GM03348 (cell line): ENCODE results near the gene OR7C2.
"Not testable (repeated sequence)": the region's sequence is repeated elsewhere in the genome, so short reads cannot be mapped to it uniquely, and the experiment has no call there.

Source experiments
- DNase-seq: peaks from one replicate; pipeline ENCODE4 v3.0.0; 2012; ENCODE audit warnings: low spot score

The OR7C2 gene

GRCh38 chr19:14941189-14941588 is at the start of gene OR7C2:
TSS of gene OR7C2 (plus strand) at chr19:14941489. CDS start at chr19:14941489, 0 bp downstream.
- no peak for DNase-seq

- DNase-seq, result no peak
These were observed 39.5 kb upstream of the OR7C2 start for GRCh38 chr19:14901675-14902260.

- DNase-seq, result no peak
These were observed 34.6 kb upstream of the OR7C2 start for GRCh38 chr19:14906711-14907110.

DNA sequence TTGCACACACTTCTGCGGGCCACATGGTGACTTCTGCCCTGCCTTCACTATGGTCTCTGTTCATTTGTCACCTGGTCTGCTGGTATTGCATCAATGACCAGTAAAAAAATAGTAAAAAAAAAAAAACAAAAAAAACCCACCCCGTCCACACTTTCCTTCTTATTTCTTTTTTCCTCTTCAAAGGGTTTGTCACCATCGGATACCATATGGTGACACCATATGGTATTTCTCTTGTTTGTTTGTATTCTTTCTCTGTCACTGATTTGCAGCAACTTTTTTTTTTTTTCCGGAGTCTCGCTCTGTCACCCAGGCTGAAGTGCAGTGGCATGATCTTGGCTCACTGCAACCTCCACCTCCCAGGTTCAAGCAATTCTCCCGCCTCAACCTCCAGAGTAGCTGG is 26.2 kb upstream of the OR7C2 start:
- DNase-seq, result no peak

DNA sequence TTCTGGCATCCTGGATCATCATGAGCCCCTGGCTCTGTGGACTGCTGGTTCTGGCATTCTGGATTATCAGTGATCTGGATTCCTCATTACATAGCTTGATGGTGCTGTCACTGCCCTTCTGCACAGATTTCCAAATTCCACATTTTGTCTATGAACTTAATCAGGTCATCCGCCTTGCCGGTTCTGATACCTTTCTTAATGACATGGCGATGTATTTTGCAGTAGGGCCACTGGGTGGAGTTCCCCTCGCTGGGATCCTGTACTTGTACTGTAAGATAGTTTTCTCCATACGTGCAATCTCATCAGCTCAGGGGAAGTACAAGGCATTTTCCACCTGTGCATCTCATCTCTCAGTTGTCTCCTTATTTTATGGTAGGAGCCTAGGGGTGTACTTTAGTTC is 24.4 kb upstream of the OR7C2 start:
- no peak for DNase-seq

DNA sequence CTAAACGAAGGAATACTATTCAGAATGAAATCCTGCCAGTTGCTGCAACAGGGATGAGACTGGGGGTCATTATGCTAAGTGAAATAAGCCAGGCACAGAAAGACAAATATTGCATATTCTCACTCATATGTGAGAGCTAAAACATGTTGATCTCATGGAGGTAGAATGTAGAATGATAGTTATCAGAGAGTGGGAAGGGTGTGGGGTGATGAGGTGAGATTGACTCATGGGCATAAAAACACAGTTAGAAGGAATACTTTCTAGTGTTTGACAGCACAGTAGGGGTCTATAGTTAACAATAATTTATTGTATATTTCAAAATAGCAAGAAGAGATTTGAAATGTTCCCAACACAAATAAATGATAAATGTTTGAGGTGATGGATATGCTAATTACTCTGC is 7.8 kb upstream of the OR7C2 start:
- no peak for DNase-seq

GRCh38 chr19:14940266-14940665 is 1.0 kb upstream of the OR7C2 start:
- DNase-seq, result no peak

DNA sequence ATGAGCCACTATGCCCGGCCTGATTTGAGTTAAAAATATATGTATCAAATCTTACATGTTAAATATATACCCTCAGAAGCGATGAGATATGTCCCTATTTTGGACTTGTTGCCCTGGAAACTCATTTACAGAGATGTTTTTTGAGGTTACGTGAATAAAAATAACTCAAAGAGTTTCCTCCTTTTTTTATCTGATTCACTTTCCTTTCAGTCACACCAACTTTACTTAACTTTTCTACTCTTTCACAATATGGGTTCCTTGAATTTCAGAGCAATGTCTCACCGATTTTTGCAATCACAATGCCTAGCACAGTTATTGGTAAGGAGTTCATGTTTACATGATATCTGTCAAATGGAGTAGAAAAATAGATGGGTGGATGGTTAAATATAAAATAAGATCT is 2.3 kb downstream of the OR7C2 start:
- DNase-seq, result peak; percentile 15

GRCh38 chr19:14944456-14944855 is 3.2 kb downstream of the OR7C2 start:
- DNase-seq, result no peak

DNA sequence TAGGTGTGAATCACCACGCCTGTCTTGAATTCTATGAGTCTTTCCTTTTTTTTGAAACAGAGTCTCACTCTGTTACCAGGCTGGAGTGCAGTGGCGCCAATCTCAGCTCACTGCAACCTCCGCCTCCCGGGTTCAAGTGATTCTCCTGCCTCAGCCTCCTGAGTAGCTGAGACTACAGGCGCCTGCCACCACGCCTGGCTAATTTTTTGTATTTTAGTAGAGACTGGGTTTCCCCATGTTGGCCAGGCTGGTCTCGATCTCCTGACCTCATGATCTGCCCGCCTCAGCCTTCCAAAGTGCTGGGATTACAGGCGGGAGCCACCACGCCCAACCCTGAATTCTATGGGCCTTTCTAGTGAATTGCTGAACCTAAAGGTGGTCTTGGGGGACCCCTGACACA is 8.1 kb downstream of the OR7C2 start:
- DNase-seq, result not testable (repeated sequence)

- no peak for DNase-seq
These were observed 8.6 kb downstream of the OR7C2 start for GRCh38 chr19:14949876-14950275.

GRCh38 chr19:14950421-14950820 is 9.1 kb downstream of the OR7C2 start:
- DNase-seq, result no peak

- DNase-seq, result no peak
These were observed 11.5 kb downstream of the OR7C2 start for GRCh38 chr19:14952767-14953166.

DNA sequence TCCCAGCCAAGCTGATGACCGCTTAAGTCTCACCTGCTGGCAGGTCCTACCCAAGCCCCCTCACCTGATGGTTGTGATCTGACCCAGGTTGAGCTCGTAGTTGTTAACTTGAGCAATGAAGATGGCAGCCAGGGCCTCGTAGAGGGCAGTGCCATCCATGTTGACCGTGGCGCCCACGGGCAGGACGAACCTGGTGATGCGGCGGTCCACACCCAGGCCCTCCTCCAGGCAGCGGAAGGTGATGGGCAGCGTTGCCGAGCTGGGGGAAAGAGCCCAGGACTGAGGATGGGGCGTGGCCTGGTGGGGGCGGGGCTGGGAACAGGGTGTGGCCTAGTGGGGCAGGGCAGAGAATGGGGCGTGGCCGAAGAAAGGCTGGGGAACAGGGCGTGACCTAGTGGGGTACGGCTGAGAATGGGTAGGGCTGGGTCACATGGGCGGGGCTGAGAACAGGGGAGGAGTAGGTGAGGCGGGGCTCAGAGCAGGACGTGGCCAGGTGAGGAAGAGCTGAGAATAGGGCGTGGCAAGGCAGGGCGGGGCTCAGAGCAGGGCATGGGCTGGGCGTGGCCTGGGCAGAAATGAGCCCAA is 12.9 kb downstream of the OR7C2 start:
- DNase-seq, result no peak

DNA sequence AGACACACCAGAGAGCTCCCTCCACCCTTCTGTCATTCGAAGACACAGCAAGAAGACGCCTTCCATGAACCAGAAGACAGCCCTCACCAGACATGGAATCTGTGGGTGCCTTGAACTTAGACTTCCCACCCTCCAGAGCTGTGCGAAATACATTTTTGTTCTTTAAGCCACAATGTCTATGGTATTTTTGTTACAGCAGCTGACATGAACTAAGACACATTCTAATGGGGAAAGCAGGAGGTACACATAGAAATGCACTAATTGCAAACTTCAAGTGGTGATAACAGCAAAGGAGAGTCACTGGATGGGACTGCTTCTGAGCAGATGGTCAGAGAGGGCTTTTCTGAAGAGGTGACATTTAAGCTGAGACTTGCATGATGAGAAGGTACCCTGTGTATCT is 16.2 kb downstream of the OR7C2 start:
- no peak for DNase-seq

- no peak for DNase-seq
These were observed 18.0 kb downstream of the OR7C2 start for GRCh38 chr19:14959263-14959662.

GRCh38 chr19:14961956-14962685 is 20.8 kb downstream of the OR7C2 start:
- no peak for DNase-seq

DNA sequence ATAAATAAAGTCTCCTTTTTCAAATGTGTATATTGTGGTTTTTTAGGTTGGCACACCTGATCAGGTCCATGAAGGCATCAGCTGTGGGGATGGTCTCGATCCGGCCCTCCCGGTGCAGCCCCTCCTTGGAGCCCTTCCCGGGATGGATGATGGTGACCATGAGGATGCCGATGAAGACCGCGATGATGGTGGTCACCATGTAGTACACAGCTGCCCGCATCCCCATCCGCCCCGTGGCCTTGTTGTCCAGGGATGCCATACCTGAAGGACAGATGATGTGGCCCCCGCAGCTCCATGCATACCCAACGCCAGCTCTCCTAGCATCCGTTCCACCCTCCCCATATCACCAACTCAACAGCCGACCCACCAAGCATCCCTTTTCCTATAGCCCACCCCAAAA is 27.0 kb downstream of the OR7C2 start:
- DNase-seq, result no peak

- no peak for DNase-seq
These were observed 30.2 kb downstream of the OR7C2 start for GRCh38 chr19:14971474-14971873.

- DNase-seq, result no peak
These were observed 31.4 kb downstream of the OR7C2 start for GRCh38 chr19:14972676-14973075.

GRCh38 chr19:14974488-14974887 is 33.2 kb downstream of the OR7C2 start:
- no peak for DNase-seq

DNA sequence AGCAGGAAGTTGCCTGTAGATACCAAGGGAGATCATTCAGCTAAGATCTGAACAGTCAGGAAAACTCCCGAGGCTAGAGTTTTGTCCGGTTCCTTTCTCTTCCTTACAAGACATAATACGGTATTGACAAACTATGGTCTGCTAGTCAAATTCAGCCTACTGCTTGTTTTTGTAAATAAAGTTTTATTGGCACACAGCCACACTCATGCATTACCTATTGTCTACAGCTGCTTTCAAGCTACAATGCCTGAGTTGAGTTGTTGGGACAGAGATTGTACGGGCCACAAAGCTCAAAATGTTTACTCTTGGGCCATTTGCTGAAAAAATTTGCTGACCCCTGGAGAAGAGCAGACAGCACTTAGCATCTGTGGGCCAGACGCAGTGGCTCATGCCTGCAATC is 35.8 kb downstream of the OR7C2 start:
- DNase-seq, result no peak

DNA sequence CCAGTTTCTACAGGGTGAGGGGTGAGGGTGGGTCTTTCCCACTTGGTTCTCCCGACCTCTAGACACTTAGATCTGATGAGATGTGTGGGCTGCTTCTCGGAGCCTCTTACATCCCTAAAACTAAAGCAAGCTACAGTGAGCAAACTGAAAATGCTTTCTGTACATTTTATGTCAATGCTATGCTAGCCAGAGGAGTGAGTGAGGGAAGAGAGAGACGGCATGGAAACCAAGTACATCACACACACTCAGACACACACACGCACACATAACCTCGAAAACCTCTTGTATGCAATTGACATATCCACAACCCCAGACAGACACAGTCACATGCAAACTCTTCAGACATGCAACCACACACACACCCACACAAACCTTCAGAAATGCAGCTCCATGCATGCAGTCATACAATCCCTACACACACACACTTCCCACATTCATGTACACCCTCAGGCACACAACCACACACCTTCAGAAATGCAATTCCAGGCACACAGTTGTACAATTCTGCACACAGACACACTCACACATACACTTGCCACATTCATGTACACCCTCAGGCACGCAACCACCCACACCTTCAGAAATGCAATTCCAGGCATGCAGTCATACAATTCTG is 37.0 kb downstream of the OR7C2 start:
- no peak for DNase-seq
